Loucy (cell line): ENCODE data around the gene TNRC6C.

Experiments
- H2AFZ ChIP-seq: fragments of 200-600 bp; sonication (generic); 2 replicates; pipeline ENCODE4 v1.6.0; 2016; ENCODE audit warnings: antibody characterized with exemption, mild to moderate bottlenecking, low read length, moderate library complexity
- H3F3A ChIP-seq: fragments of 200-600 bp; 2 replicates; pipeline ENCODE4 v1.6.0; 2016; ENCODE audit warnings: antibody characterized with exemption, low read depth, mild to moderate bottlenecking
- H3K27me3 ChIP-seq: fragments of 200-600 bp; sonication (generic); 2 replicates; pipeline ENCODE4 v1.6.1; 2014; ENCODE audit warnings: low read length, mild to moderate bottlenecking; ENCODE audit not compliant: insufficient read depth, poor library complexity, severe bottlenecking
- H3K36me3 ChIP-seq: fragments of 200-600 bp; sonication (generic); 2 replicates; pipeline ENCODE4 v1.6.1; 2016; ENCODE audit warnings: low read length; ENCODE audit not compliant: insufficient read depth
- H3K4me1 ChIP-seq: fragments of 200-600 bp; sonication (generic); 2 replicates; pipeline ENCODE4 v1.5.1; 2014; ENCODE audit warnings: low read length, mild to moderate bottlenecking; ENCODE audit not compliant: insufficient read depth, poor library complexity, severe bottlenecking
- H3K4me2 ChIP-seq: fragments of 200-600 bp; sonication (generic); 2 replicates; pipeline ENCODE4 v1.6.0; 2014; ENCODE audit warnings: antibody characterized with exemption, low read length, low read depth, mild to moderate bottlenecking; ENCODE audit not compliant: poor library complexity, severe bottlenecking
- H3K4me3 ChIP-seq: fragments of 200-600 bp; sonication (generic); 2 replicates; pipeline ENCODE4 v1.5.1; 2014; ENCODE audit warnings: low read length, mild to moderate bottlenecking, mixed read lengths; ENCODE audit not compliant: poor library complexity, severe bottlenecking
- H3K79me2 ChIP-seq: fragments of 200-600 bp; sonication (generic); 2 replicates; pipeline ENCODE4 v1.6.1; 2014; ENCODE audit warnings: low read length; ENCODE audit not compliant: insufficient read depth
- H3K9ac ChIP-seq: fragments of 200-600 bp; sonication (generic); 2 replicates; pipeline ENCODE4 v1.6.0; 2014; ENCODE audit warnings: mild to moderate bottlenecking, low read depth, low read length, moderate library complexity; ENCODE audit not compliant: poor library complexity, severe bottlenecking
- H3K9me2 ChIP-seq: fragments of 200-600 bp; sonication (generic); replicated peaks from 2 replicates; pipeline ENCODE4 v1.6.1; 2016; ENCODE audit warnings: low read depth, low read length, mixed read lengths
- H3K9me3 ChIP-seq: fragments of 200-600 bp; sonication (generic); 2 replicates; pipeline ENCODE4 v1.6.1; 2014; ENCODE audit warnings: mild to moderate bottlenecking, antibody characterized with exemption, low read length, low read depth; ENCODE audit not compliant: insufficient read depth
- H4K20me1 ChIP-seq: fragments of 200-600 bp; sonication (generic); 2 replicates; pipeline ENCODE4 v1.6.0; 2014; ENCODE audit warnings: antibody characterized with exemption, low read length, mild to moderate bottlenecking; ENCODE audit not compliant: insufficient read depth, poor library complexity, severe bottlenecking
- CTCF ChIP-seq: fragments of 200-600 bp; sonication (generic); conservative IDR thresholded peaks from 2 replicates; pipeline ENCODE4 v1.5.1; 2014; ENCODE audit warnings: mild to moderate bottlenecking, antibody characterized with exemption, low read length
- EZH2phosphoT487 ChIP-seq: fragments of 200-600 bp; IDR thresholded peaks from 2 replicates; pipeline ENCODE4 v1.6.1; 2018; ENCODE audit warnings: antibody characterized with exemption, mild to moderate bottlenecking, moderate library complexity, borderline replicate concordance

TNRC6C gene

DNA sequence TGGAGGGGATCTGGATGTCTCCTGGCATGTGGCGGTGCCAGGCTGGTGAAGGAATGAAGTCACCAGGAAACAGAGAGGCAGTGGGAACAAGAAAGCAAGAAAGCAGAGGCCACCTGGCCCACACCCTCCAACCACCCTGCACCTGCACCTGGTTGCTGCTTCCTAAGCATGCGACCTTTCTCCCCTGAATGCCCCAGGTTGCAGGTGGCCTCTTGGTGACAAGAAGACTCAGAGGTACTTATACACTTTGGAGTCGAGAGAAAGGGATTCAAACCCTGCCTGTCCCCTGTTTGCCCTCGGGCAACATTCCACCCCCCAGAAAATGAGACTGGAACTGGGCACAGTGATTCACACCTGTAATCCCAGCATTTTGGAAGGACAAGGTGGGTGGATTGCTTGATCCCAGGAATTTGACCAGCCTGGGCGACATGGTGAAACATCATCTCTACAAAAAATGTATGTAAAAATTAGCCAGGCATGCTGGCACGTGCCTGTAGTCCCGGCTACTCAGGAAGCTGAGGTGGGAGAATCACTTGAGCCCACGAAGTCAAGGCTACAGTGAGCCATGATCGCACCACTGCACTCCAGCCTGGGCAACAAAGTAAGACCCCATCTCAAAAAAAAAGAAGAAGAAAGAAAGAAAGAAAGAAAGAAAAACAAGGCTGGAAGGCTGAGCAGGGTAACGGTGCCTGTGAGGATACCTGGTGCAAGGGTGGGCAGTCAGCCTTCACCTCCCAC lies 34.6 kb upstream of the TNRC6C start:
- Histone ChIP-seq H3K36me3 (no peaks in the 10 kb centered on the region), H3K4me3 (no peak overlapping the region), H2AFZ (no peak overlapping the region), H3K9me3 (no peaks in the 10 kb centered on the region), H4K20me1 (no peaks in the 10 kb centered on the region), H3K9me2 (no peaks in the 10 kb centered on the region), H3F3A (no peaks in the 10 kb centered on the region), H3K4me1 (peaks cover 9% of the 10 kb centered on the region), H3K9ac (no peak overlapping the region), H3K79me2 (no peaks in the 10 kb centered on the region), H3K27me3 (no peaks in the 10 kb centered on the region), H3K4me2 (no peak overlapping the region)
- no peak for TF ChIP-seq CTCF
- TF ChIP-seq EZH2phosphoT487, result no peak

DNA sequence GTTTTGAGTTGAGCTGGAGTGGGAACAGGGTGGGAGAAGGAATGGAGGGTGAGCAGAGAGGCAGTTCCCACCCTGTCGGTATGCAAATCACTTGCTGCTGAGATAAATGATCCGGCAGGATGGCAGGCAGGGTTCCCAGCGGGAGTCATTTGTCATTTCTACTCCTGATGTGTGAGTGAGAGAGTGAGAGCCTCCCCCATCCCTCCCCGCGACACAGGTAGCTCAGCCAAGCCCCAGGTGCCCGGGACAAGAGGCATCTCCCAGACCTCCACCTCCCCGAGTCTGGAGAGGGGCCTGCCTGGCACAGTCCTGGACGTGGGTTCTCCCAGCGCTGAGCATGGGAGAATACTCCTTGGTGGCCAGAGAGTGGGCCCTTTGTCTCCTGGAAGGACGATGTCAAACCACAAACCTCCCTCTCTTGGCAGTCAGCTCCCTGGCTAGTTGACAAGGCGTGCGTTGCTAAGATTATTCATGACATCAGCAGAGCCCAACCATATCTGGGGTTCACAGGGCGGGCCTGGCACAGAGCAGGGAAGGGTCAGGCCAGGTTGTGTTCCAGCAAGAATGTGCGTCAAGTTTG lies 33.7 kb upstream of the TNRC6C start:
- no peak overlapping the region for H3K9ac ChIP-seq
- H3K27me3 ChIP-seq, result no peaks in the 10 kb centered on the region
- H3K4me1 ChIP-seq, result peaks cover 18% of the 10 kb centered on the region
- TF ChIP-seq CTCF (no peak), EZH2phosphoT487 (no peak)
- H3F3A ChIP-seq, result no peaks in the 10 kb centered on the region
- H2AFZ ChIP-seq, result no peak overlapping the region
- no peaks in the 10 kb centered on the region for H3K9me2 ChIP-seq
- no peaks in the 10 kb centered on the region for H3K9me3 ChIP-seq
- no peak overlapping the region for H3K4me2 ChIP-seq
- no peak overlapping the region for H3K4me3 ChIP-seq
- no peaks in the 10 kb centered on the region for H4K20me1 ChIP-seq
- no peaks in the 10 kb centered on the region for H3K36me3 ChIP-seq
- no peaks in the 10 kb centered on the region for H3K79me2 ChIP-seq

DNA sequence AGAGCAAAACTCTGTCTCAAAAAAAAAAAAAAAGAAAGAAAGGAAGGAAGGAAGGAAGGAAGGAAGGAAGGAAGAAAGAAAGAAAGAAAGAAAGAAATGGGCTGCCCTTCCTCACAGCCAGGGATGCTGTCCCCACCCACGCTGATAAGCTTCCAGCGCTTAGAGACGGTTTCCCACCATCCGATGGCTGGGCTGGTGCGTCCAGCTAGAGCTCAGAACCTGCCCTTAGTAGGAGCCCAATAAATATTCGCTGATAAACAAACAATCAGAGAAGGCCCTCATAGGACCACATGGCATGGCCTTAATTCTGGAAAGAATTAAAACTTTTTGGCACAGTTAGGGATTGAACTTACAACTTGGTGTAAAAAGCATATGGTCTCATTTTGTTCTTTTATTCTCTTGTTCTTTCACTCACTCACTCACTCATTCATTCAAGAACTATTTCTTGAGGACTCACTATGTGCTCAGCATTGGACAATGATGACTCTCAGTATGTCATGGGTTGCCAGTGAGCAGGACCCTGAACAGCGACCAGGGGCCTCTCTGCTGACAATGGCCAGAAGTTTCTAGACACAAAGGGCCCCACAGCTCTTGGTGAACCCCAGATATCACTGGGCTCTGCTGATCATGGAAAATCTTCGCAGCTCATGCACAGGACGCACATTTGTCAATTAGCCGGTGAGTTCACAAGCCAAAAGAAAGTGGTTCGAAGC lies 32.5 kb upstream of the TNRC6C start:
- Histone ChIP-seq H3K9me2 (no peaks in the 10 kb centered on the region), H3K27me3 (no peaks in the 10 kb centered on the region), H3F3A (no peaks in the 10 kb centered on the region), H3K4me1 (peaks cover 19% of the 10 kb centered on the region), H3K79me2 (no peaks in the 10 kb centered on the region), H4K20me1 (no peaks in the 10 kb centered on the region), H3K4me3 (no peak overlapping the region), H3K9me3 (no peaks in the 10 kb centered on the region), H3K9ac (no peak overlapping the region), H3K36me3 (no peaks in the 10 kb centered on the region), H3K4me2 (no peak overlapping the region), H2AFZ (no peak overlapping the region)
- TF ChIP-seq EZH2phosphoT487 (no peak), CTCF (no peak)
